GM19099 (cell line): ENCODE measurements around the gene TFB2M.

Source experiments
- POLR2A ChIP-seq: IDR thresholded peaks from 3 replicates; pipeline ENCODE4 v1.6.1; 2011; ENCODE audit warnings: low read depth; ENCODE audit not compliant: insufficient read length; ENCODE audit errors: extremely low read depth

The TFB2M gene

DNA sequence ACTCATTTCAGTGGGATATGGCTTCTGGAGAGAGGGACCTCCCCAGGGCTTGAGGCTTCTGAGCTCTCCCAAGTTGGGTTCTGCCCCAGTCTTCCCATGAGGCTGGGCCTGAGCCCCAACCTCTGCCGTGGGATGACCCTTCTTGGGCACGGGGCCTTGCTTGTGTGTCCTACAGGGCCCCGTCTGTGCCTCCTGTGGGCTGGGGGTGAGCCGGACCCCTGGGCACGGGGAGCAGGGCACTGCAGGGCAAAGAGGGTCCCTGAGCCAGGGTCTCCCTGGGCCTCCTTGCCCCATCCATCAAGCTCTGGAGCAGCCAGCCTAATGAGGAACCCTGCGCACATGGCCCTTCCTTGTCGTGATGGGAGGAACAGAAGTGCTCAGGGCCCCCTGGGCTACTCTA is 53.8 kb downstream of the TFB2M start:
- no peak for TF ChIP-seq POLR2A

- no peak for TF ChIP-seq POLR2A
These were observed 54.9 kb downstream of the TFB2M start for GRCh38 chr1:246511203-246511602.

DNA sequence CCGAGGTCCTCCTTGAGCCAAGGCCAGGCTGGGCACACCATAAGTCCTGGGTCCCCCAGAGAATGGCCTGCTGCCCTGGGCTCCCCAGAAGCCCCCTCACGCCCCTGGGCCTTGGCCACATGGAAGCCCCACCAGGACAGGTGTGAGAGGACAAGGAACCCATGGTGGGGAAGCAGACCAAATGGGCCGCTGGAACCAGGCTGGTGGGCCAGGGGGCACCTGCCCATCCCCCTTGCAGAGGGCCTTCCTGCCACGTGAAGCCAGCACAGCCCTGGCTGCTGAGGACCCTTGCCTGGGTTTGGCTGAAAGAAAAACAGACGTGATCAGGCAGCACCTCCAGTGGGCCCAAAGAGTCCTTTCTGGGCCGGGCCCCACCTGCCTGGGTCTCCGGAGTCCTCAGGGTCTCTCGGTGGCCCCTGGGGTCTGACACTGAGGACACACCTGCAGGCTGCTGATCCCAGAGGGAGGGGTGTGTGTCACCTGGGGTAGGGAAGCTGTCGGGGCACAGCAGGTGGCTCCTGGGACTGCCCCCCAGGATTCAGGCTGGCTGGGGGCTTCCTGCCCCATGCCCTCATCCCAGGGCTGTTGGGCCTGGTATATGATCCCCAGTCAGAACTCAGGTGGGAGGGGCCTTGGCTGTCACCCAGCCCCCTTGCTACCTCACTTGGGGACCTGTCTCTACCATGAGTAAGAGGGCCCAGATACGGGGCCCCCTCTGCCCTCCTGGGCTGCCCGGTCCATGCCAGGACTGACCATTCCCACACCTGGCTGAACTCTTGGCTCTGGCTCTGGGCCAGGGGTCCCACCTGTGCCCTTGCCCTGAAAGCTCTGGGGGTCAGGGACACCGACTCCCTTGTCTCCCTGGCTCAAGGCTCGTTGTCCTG is 55.7 kb downstream of the TFB2M start:
- TF ChIP-seq POLR2A = no peak

DNA sequence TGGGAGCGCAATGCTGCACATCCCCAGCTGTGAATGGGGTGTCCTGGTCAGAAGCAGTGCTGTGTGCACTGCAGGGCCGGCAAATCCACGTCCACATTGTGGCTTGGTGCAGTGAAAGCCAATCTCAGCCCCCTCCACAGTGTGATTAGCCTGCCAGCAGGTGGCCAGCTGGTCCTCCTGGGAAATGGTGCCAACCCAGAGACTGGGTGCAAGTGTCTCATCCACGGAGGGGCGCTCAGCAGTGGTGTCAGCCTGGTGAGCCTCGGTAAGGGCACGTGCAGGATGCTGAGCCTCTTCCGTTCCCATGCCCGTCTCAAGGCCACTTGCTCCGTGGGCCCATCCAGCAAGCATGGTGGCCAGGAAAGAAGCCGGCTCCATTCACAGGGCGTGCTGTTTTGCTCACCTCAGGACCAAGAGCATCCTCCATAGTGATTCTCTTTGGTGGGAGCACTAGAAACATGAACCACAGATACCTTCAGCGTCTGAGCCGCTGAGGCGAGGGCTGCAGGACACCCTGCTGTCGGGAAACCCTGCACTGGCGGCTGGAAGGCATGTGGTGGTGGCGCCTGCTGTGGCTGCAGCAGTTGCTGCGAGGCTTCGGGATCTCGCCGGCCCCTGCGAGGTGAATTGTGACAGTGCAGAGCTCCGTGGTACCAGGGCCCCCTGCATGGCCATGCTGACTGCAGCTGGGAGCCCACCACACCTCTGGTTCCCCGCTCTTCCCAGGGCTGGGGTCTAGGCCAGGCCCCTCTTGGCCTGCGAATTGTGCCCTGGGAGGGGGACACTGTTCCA is 57.0 kb downstream of the TFB2M start:
- TF ChIP-seq POLR2A = no peak

DNA sequence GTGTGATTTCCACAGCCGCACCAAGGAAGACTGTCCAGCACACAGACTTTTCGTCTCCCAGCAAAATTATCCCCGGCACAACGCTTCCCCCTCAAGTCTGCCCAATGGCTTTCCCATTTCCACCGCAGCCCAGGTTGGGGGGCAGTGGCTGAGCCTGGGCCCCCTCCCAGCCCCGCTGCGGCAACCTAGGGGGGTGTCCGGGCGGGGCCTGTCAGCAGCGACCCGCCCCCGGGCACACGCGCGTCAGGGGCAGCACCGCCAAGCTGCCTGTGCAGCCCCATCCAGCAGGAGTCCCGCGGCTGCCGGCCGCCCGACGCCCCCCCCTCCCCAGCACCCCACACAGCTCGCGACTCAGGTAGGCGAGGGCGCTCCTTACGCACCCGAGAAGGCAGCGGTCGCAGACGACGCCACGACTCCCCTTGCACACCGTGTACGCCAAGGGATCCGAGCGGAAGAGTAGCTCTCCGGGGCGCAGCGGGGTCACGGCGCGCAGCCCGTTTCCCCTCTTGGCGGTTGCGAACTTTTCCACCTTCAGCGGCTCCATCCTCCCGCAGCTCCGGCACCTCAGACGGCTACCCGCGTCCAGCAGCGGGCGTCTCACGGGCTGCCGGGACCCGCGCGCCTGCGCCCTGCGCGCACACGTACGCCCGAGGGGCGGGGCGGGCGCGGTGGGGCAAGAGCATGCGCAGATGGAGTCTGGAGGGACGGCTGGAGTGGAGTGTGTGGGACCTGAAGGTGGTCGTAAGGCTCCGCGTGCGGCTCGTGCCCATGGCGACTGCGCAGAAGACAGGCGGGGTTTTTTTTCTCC is 59.2 kb downstream of the TFB2M start, which contains the start of gene SMYD3:
TSS of gene SMYD3 (minus strand) at position 606 of the 808 bp plus-strand sequence.
- peak; percentile 71 for TF ChIP-seq POLR2A

DNA sequence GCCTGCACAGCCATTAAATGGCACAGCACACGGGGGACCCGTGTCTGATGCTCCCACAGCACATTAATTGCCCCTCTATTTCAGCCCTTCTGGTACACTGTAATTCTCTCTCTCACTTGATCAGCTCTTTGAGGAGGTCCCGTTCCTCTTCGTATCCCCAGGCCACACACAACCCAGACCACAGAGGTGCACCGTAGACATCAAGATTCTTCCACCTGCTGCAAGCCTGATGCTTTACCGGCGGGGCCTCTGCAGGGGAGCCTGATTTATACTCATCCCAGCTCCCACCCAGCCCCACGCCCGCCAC is 59.7 kb downstream of the TFB2M start:
- no peak for TF ChIP-seq POLR2A

DNA sequence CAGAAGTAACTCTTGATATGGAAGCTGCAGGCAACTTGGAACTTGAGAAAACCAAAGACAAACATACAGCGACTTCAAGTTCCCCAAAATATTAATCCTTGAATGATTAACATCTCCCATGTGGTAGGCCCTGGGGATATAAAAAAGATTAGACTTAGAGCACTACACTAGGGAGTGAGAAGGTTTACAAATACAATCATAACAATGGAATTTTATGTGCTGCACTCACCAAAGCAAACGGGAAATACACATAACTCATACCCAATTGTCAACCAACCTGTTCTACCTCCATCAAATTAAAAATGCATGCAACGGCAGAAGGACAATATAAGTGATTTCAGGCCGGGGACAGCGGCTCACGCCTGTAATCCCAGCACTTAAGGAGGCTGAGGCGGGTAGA is 62.7 kb downstream of the TFB2M start:
- no peak for TF ChIP-seq POLR2A

DNA sequence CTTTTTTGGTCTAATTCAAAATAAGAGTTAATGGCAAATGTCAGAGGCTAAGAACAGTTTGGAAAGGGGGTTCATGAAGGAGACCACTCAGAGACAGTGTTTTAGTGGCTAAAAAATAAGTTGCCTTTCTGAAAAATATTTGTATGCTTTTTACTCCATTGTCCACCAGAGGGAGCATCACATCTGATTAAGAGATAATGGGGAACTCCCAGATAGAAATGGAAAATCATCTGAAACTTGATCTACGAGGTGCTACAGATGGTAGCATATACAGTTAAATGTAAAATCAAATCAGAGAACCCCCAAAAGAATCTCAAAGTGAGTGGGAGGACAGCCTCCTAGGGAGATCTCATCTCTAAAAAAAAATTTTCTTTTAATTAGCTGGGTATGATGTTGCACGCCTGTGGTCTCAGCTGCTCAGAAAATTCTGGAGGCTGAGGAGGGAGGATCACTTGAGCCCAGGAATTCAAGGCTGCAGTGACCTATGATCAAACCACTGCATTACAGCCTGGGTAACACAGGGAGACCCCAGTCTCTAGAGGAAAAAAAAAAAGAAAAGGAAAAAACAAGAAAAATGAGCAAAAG is 68.6 kb downstream of the TFB2M start:
- no peak for TF ChIP-seq POLR2A

GRCh38 chr1:246492611-246493245 is 73.3 kb downstream of the TFB2M start:
- no peak for TF ChIP-seq POLR2A

- no peak for TF ChIP-seq POLR2A
These were observed 74.5 kb downstream of the TFB2M start for GRCh38 chr1:246491551-246492053.
